WTC11 (cell line): ENCODE results near the gene SNX18. TPM values are rescaled to one million over a fixed set of nuclear protein-coding genes. Genes with fewer than 3 reads are reported as not detected.

Experiments used
- ATAC-seq: fragments of 200-7000 bp; cut with Tn5 transposase; 2 replicates; pipeline ENCODE4 v1.10.0; 2021; ENCODE audit warnings: mild to moderate bottlenecking, moderate library complexity
- CTCF ChIA-PET: fragments of 300-600 bp; sonication (Branson Sonifier 250); formaldehyde crosslinking; loops from one replicate; lab custom pipeline; 2021; ENCODE audit warnings: antibody characterized with exemption; lab: Charles Lee
- POLR2A ChIA-PET: fragments of 350-600 bp; sonication (Branson Sonifier 250); formaldehyde crosslinking; loops from one replicate; lab custom pipeline; 2021; ENCODE audit warnings: antibody characterized with exemption; lab: Charles Lee
- DNase-seq: peaks from one replicate; pipeline ENCODE4 v3.0.0; 2021; ENCODE audit warnings: low spot score
- H3K27ac Mint-ChIP-seq: 2 replicates; pipeline ENCODE4 v1.8.0; 2021; ENCODE audit warnings: mixed read lengths
- H3K27me3 Mint-ChIP-seq: 2 replicates; pipeline ENCODE4 v1.8.0; 2021; ENCODE audit warnings: low read depth, mild to moderate bottlenecking, moderate library complexity, mixed read lengths
- H3K36me3 Mint-ChIP-seq: 2 replicates; pipeline ENCODE4 v1.8.0; 2021; ENCODE audit warnings: mixed read lengths
- H3K4me1 Mint-ChIP-seq: 2 replicates; pipeline ENCODE4 v1.8.0; 2022; ENCODE audit warnings: mixed read lengths
- H3K4me3 Mint-ChIP-seq: 2 replicates; pipeline ENCODE4 v1.8.0; 2021; ENCODE audit warnings: mild to moderate bottlenecking, moderate library complexity, mixed read lengths
- H3K9me3 Mint-ChIP-seq: 2 replicates; pipeline ENCODE4 v1.8.0; 2021; ENCODE audit warnings: mixed read lengths
- ATF3 ChIP-seq: sonication (generic); formaldehyde crosslinking; conservative IDR thresholded peaks from 2 replicates; pipeline ENCODE4 v1.8.1; 2022; ENCODE audit warnings: mild to moderate bottlenecking, missing genetic modification reagents
- CBFB ChIP-seq: sonication (generic); formaldehyde crosslinking; IDR thresholded peaks from 2 replicates; pipeline ENCODE4 v1.8.1; 2022; ENCODE audit warnings: mild to moderate bottlenecking, low read depth, missing genetic modification reagents
- CDX4 ChIP-seq: fragments of 250-450 bp; sonication (Bioruptor Pico); IDR thresholded peaks from 2 replicates; pipeline ENCODE4 v1.9.0; 2021; ENCODE audit warnings: moderate library complexity, mild to moderate bottlenecking, inconsistent platforms, borderline replicate concordance
- CREM ChIP-seq: sonication (generic); formaldehyde crosslinking; IDR thresholded peaks from 2 replicates; pipeline ENCODE4 v1.8.1; 2022; ENCODE audit warnings: mild to moderate bottlenecking, missing genetic modification reagents, moderate library complexity
- ERG ChIP-seq: fragments of 250-450 bp; sonication (Bioruptor Pico); IDR thresholded peaks from 2 replicates; pipeline ENCODE4 v1.8.0; 2021; ENCODE audit warnings: mild to moderate bottlenecking
- FOXK1 ChIP-seq: sonication (generic); formaldehyde crosslinking; IDR thresholded peaks from 2 replicates; pipeline ENCODE4 v1.8.0; 2022; ENCODE audit warnings: mild to moderate bottlenecking, moderate library complexity, missing genetic modification reagents
- GABPB1 ChIP-seq: sonication (generic); formaldehyde crosslinking; IDR thresholded peaks from 2 replicates; pipeline ENCODE4 v1.8.1; 2023; ENCODE audit warnings: mild to moderate bottlenecking, missing genetic modification reagents
- GRHL2 ChIP-seq: fragments of 250-450 bp; sonication (Bioruptor Pico); IDR thresholded peaks from 2 replicates; pipeline ENCODE4 v1.8.0; 2022; ENCODE audit warnings: mild to moderate bottlenecking, moderate library complexity; ENCODE audit not compliant: insufficient replicate concordance, severe bottlenecking
- IRF2 ChIP-seq: sonication (generic); formaldehyde crosslinking; IDR thresholded peaks from 2 replicates; pipeline ENCODE4 v1.8.0; 2022; ENCODE audit warnings: low read depth, missing genetic modification reagents, borderline replicate concordance
- JUN ChIP-seq: sonication (generic); formaldehyde crosslinking; IDR thresholded peaks from 2 replicates; pipeline ENCODE4 v1.8.0; 2023; ENCODE audit warnings: mild to moderate bottlenecking, missing genetic modification reagents
- MXD4 ChIP-seq: fragments of 250-450 bp; sonication (Bioruptor Pico); IDR thresholded peaks from 2 replicates; pipeline ENCODE4 v1.8.0; 2021; ENCODE audit warnings: mild to moderate bottlenecking, moderate library complexity, borderline replicate concordance
- NFE2L1 ChIP-seq: sonication (generic); formaldehyde crosslinking; IDR thresholded peaks from 2 replicates; pipeline ENCODE4 v1.8.1; 2023; ENCODE audit warnings: missing genetic modification reagents
- NR3C1 ChIP-seq: sonication (generic); formaldehyde crosslinking; conservative IDR thresholded peaks from 2 replicates; pipeline ENCODE4 v1.8.1; 2023; ENCODE audit warnings: low read depth, mild to moderate bottlenecking, missing genetic modification reagents
- OVOL2 ChIP-seq: fragments of 250-450 bp; sonication (Bioruptor Pico); IDR thresholded peaks from 2 replicates; pipeline ENCODE4 v1.9.0; 2021; ENCODE audit warnings: mild to moderate bottlenecking, borderline replicate concordance
- SMAD3 ChIP-seq: sonication (generic); formaldehyde crosslinking; IDR thresholded peaks from 2 replicates; pipeline ENCODE4 v1.8.0; 2022; ENCODE audit warnings: missing genetic modification reagents, mild to moderate bottlenecking, borderline replicate concordance
- SMAD4 ChIP-seq: sonication (generic); formaldehyde crosslinking; IDR thresholded peaks from 2 replicates; pipeline ENCODE4 v1.8.0; 2022; ENCODE audit warnings: mild to moderate bottlenecking, missing genetic modification reagents
- SOX15 ChIP-seq: fragments of 250-450 bp; sonication (Bioruptor Pico); IDR thresholded peaks from 2 replicates; pipeline ENCODE4 v1.9.0; 2021; ENCODE audit warnings: mild to moderate bottlenecking
- SP1 ChIP-seq: sonication (generic); formaldehyde crosslinking; conservative IDR thresholded peaks from 2 replicates; pipeline ENCODE4 v1.8.1; 2022; ENCODE audit warnings: missing genetic modification reagents
- TCF7 ChIP-seq: sonication (generic); formaldehyde crosslinking; IDR thresholded peaks from 2 replicates; pipeline ENCODE4 v1.8.0; 2022; ENCODE audit warnings: mild to moderate bottlenecking, low read depth, missing genetic modification reagents, moderate library complexity
- TP53 ChIP-seq: sonication (generic); formaldehyde crosslinking; IDR thresholded peaks from 2 replicates; pipeline ENCODE4 v1.8.1; 2023; ENCODE audit warnings: mild to moderate bottlenecking, missing genetic modification reagents
- ZNF138 ChIP-seq: sonication (generic); formaldehyde crosslinking; conservative IDR thresholded peaks from 2 replicates; pipeline ENCODE4 v1.8.1; 2022; ENCODE audit warnings: mild to moderate bottlenecking, moderate library complexity, missing genetic modification reagents
- ZNF232 ChIP-seq: sonication (generic); formaldehyde crosslinking; IDR thresholded peaks from 2 replicates; pipeline ENCODE4 v1.8.0; 2022; ENCODE audit warnings: mild to moderate bottlenecking, missing genetic modification reagents
- ZNF263 ChIP-seq: sonication (generic); formaldehyde crosslinking; IDR thresholded peaks from 2 replicates; pipeline ENCODE4 v1.8.1; 2022; ENCODE audit warnings: low read depth, mild to moderate bottlenecking, moderate library complexity, missing genetic modification reagents
- ZNF423 ChIP-seq: fragments of 250-450 bp; sonication (Bioruptor Pico); IDR thresholded peaks from 2 replicates; pipeline ENCODE4 v2.1.2; 2022; ENCODE audit warnings: mild to moderate bottlenecking, moderate library complexity
- ZNF512 ChIP-seq: sonication (generic); formaldehyde crosslinking; IDR thresholded peaks from 2 replicates; pipeline ENCODE4 v1.8.1; 2022; ENCODE audit warnings: missing genetic modification reagents, borderline replicate concordance
- total RNA-seq: library from RNA; stranded (reverse); gene quantifications from 3 replicates; pipeline ENCODE4 v1.2.3, GENCODE V29; 2021
- TF ChIP-seq, protein P1 (sequence below): sonication (generic); formaldehyde crosslinking; IDR thresholded peaks from 2 replicates; pipeline ENCODE4 v1.8.1; 2023; ENCODE audit warnings: mild to moderate bottlenecking, missing genetic modification reagents
- TF ChIP-seq, protein P2 (sequence below): sonication (generic); formaldehyde crosslinking; IDR thresholded peaks from 2 replicates; pipeline ENCODE4 v1.8.1; 2022; ENCODE audit warnings: low read depth, missing genetic modification reagents, borderline replicate concordance

Gene SNX18
- total RNA-seq, 1 experiment from 2014 or later: 24.6 TPM

DNA sequence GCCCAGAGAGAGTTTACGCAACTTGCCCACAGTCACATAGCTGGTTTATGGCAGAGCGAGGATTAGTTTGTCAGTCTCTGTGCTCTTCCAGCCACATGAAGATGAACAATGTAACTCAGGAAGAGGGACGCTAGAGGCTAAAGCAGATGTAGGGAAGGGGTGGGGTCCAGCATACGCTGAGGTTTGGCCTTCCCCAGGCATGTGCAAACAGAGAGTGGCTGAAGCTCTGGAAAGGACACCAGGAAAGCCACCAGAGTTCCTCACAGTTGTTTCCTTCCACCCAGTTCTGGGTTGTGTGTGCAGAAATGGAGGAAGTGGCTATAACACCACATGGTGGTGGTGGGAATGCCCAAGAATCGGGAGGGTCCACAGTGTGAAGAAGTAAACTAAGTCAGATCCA, 60.0 kb downstream of the SNX18 start:
- ChIA-PET POLR2A (no interaction called here), CTCF (no interaction called here)
- TF ChIP-seq SMAD3 (CRISPR knock-in tag): no peak
- no peak for TF ChIP-seq CREM
- TF ChIP-seq NR3C1: no peak
- no peak for TF ChIP-seq ZNF423 (CRISPR knock-in tag)
- no peak for TF ChIP-seq GABPB1 (CRISPR knock-in tag)
- no peak for TF ChIP-seq NFE2L1 (CRISPR knock-in tag)
- no peak for TF ChIP-seq CDX4 (CRISPR knock-in tag)
- no peak for TF ChIP-seq SP1
- no peak for TF ChIP-seq TP53 (CRISPR knock-in tag)
- no peak for TF ChIP-seq ATF3 (CRISPR knock-in tag)
- no peak for TF ChIP-seq MXD4 (CRISPR knock-in tag)
- no peak for TF ChIP-seq TCF7 (CRISPR knock-in tag)
- TF ChIP-seq, protein P1, sequence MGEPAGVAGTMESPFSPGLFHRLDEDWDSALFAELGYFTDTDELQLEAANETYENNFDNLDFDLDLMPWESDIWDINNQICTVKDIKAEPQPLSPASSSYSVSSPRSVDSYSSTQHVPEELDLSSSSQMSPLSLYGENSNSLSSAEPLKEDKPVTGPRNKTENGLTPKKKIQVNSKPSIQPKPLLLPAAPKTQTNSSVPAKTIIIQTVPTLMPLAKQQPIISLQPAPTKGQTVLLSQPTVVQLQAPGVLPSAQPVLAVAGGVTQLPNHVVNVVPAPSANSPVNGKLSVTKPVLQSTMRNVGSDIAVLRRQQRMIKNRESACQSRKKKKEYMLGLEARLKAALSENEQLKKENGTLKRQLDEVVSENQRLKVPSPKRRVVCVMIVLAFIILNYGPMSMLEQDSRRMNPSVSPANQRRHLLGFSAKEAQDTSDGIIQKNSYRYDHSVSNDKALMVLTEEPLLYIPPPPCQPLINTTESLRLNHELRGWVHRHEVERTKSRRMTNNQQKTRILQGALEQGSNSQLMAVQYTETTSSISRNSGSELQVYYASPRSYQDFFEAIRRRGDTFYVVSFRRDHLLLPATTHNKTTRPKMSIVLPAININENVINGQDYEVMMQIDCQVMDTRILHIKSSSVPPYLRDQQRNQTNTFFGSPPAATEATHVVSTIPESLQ: no peak
- no peak for TF ChIP-seq FOXK1 (CRISPR knock-in tag)
- no peak for TF ChIP-seq SOX15 (CRISPR knock-in tag)
- TF ChIP-seq ZNF512 (CRISPR knock-in tag): no peak
- TF ChIP-seq ZNF232 (CRISPR knock-in tag): no peak
- no peak for TF ChIP-seq JUN
- TF ChIP-seq OVOL2 (CRISPR knock-in tag): no peak
- no peak for TF ChIP-seq ZNF138 (CRISPR knock-in tag)
- Mint-ChIP-seq H3K27me3 (no peaks in the 10 kb centered on the region), H3K4me3 (no peak overlapping the region), H3K9me3 (no peaks in the 10 kb centered on the region), H3K36me3 (no peaks in the 10 kb centered on the region), H3K27ac (no peak overlapping the region), H3K4me1 (peaks cover 10% of the 10 kb centered on the region)
- DNase-seq (no peak), ATAC-seq (no peak)

DNA sequence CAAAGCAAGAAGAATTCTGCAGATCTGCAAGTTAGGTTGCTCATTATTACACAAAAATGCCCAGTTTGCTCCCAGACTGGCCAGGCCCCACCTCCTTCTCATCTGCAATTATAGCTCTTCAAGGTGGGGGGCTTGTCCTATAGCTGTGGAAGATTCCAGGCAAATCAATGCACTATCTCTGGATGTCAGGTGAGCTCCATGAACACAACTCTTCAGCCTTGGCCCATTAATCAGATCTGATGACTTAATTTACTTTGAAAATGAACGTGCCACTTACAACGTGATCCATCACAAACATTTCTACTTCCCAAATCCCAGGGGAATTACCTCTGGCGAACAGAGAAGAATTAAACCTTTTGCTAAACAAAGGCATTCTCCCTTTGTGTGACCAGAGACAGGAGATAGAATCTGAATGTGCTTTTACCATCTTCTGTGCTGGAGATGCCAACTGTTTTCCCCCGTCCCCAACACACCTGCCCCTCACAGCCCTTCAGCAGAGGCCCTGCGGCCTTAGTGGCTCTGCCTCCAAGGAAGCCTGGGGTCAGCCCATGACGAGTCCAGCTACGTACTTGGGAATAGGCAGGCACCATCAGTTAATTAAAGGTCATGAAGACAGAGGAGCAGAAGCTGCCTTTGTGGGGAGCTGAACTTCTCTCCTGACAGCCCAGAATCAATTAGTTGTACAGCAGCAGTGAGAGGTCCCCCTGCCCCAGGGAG, 60.5 kb downstream of the SNX18 start:
- CTCF ChIA-PET: no interaction called here
- TF ChIP-seq GRHL2 (CRISPR knock-in tag) (no peak), CBFB (no peak), ZNF263 (no peak), ERG (CRISPR knock-in tag) (no peak), SMAD4 (CRISPR knock-in tag) (no peak), IRF2 (CRISPR knock-in tag) (no peak)
- TF ChIP-seq, protein P2, sequence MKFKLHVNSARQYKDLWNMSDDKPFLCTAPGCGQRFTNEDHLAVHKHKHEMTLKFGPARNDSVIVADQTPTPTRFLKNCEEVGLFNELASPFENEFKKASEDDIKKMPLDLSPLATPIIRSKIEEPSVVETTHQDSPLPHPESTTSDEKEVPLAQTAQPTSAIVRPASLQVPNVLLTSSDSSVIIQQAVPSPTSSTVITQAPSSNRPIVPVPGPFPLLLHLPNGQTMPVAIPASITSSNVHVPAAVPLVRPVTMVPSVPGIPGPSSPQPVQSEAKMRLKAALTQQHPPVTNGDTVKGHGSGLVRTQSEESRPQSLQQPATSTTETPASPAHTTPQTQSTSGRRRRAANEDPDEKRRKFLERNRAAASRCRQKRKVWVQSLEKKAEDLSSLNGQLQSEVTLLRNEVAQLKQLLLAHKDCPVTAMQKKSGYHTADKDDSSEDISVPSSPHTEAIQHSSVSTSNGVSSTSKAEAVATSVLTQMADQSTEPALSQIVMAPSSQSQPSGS (CRISPR knock-in tag): no peak
- TF ChIP-seq, protein P1: no peak

More for the DNA sequence above, 60.5 kb downstream of the SNX18 start:
- no peaks in the 10 kb centered on the region for H3K9me3 Mint-ChIP-seq
- DNase-seq (no peak), ATAC-seq (no peak)
- H3K4me1 Mint-ChIP-seq: peaks cover 10% of the 10 kb centered on the region
- H3K27me3 Mint-ChIP-seq: no peaks in the 10 kb centered on the region
- POLR2A ChIA-PET: no interaction called here
- no peaks in the 10 kb centered on the region for H3K36me3 Mint-ChIP-seq
- no peak overlapping the region for H3K27ac Mint-ChIP-seq
- H3K4me3 Mint-ChIP-seq: no peak overlapping the region
